ENCODE measurements around the gene CCDC90B. TPM values are rescaled to one million over a fixed set of nuclear protein-coding genes. Genes with fewer than 3 reads are reported as not detected.

CCDC90B gene
- total and polyA plus RNA-seq, 2 of the 8 experiments (the other 6 are each of a cell fraction or from before 2014, with no cell fraction given), result 21.8 to 54.5 TPM

DNA sequence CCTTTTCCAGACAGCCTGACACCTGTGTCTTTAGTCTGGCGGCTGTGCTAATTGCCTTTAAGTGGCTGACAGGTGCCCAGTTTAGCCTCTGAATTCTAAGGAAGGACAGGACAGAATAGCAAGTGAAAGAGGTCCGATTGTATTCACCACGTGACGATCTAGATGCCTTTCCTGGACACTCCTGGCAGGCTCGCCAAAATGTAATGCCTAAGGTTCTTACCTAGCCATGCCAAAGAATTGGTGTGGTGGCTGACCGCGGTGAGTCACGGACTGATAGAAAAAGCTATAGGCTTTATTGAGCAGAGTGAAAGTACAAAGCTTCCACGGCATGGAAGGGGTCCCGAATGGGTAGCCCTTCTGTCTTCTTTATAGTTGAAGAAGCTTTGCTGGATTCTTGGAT is 65.9 kb downstream of the CCDC90B start:
- H4K8ac ChIP-seq (ENCODE audit: extremely low read depth, insufficient read depth, low read length), result no peak overlapping the region
- no peak overlapping the region for H3K4me2 ChIP-seq (ENCODE audit: insufficient read depth in 1 of 2, low read depth in 2 of 2, low read length in 2 of 2)
- no peak overlapping the region for H2BK12ac ChIP-seq (ENCODE audit: low read depth, low read length)
- H4K91ac ChIP-seq (replicated peaks; ENCODE audit: insufficient read length, low read length), result no peak overlapping the region
- no peak overlapping the region for H3K4me3 ChIP-seq (ENCODE audit: extremely low read depth in 1 of 4, insufficient read depth in 2 of 4, low read depth in 3 of 4, low read length in 4 of 4)
- TF ChIP-seq CEBPB (IDR thresholded peaks at IDR 0.05; ENCODE audit: low read depth, low read length), result no peak
- no peak for TF ChIP-seq E2F6 (IDR thresholded peaks at IDR 0.05)
- no peak for TF ChIP-seq POLR2AphosphoS5 (IDR thresholded peaks at IDR 0.05; ENCODE audit: low read depth, low read length)
- no peak for TF ChIP-seq GTF2F1 (IDR thresholded peaks at IDR 0.05; ENCODE audit: borderline replicate concordance, low read depth, low read length)
- no peak for TF ChIP-seq RBBP5 (IDR thresholded peaks at IDR 0.05; ENCODE audit: borderline replicate concordance, low read depth, low read length)
- no peak for TF ChIP-seq CTBP2 (IDR thresholded peaks at IDR 0.05; ENCODE audit: borderline replicate concordance, insufficient read depth, insufficient read length, low read length)
- no peak for TF ChIP-seq JUND (IDR thresholded peaks at IDR 0.05; ENCODE audit: low read length)
- no peak for TF ChIP-seq SIX5 (IDR thresholded peaks at IDR 0.05; ENCODE audit: low read depth, low read length)
- TF ChIP-seq SRF (IDR thresholded peaks at IDR 0.05; ENCODE audit: low read depth, low read length), result no peak
- TF ChIP-seq RXRA (IDR thresholded peaks at IDR 0.05; ENCODE audit: insufficient read depth, low read depth, low read length), result no peak
- no peak for TF ChIP-seq YY1 (IDR thresholded peaks at IDR 0.05; ENCODE audit: low read depth, low read length)
- TF ChIP-seq SAP30 (IDR thresholded peaks at IDR 0.05; ENCODE audit: insufficient read depth, insufficient replicate concordance, low read length), result no peak
- TF ChIP-seq KDM1A (IDR thresholded peaks at IDR 0.05; ENCODE audit: borderline replicate concordance, low read length), result no peak
- H2BK120ac ChIP-seq (replicated peaks; ENCODE audit: low read depth, low read length), result no peak overlapping the region
- no peak overlapping the region for H4K5ac ChIP-seq (ENCODE audit: insufficient read length, low read depth, low read length)
- H3K9me3 ChIP-seq (ENCODE audit: insufficient read depth in 2 of 2, low read depth in 1 of 2, low read length in 1 of 2), result no peaks in the 10 kb centered on the region
- H3K27ac ChIP-seq (ENCODE audit: low read depth, low read length), result no peak overlapping the region
- H3K23ac ChIP-seq (ENCODE audit: insufficient read length), result no peak overlapping the region
- no peak overlapping the region for H3K14ac ChIP-seq (ENCODE audit: insufficient read length)
- H2BK20ac ChIP-seq (ENCODE audit: low read length), result no peak overlapping the region
- H2AFZ ChIP-seq (ENCODE audit: low read length), result no peak overlapping the region
- H2BK5ac ChIP-seq (ENCODE audit: low read depth, low read length), result no peak overlapping the region
- no peaks in the 10 kb centered on the region for H3K4me1 ChIP-seq (replicated peaks in 1 of 4; ENCODE audit: control insufficient read depth in 3 of 4, insufficient read depth in 4 of 4, low read length in 3 of 4)
- no peak overlapping the region for H3K4ac ChIP-seq (replicated peaks; ENCODE audit: insufficient read length, low read depth, low read length)
- H4K20me1 ChIP-seq (replicated peaks in 1 of 2; ENCODE audit: control insufficient read depth in 1 of 2, insufficient read depth in 2 of 2, low read length in 2 of 2), result peaks cover 0 to 2% of the 10 kb centered on the region in 2 experiments
- no peaks in the 10 kb centered on the region for H3K23me2 ChIP-seq (ENCODE audit: low read depth, low read length)
- H2BK15ac ChIP-seq (ENCODE audit: low read length), result no peak overlapping the region
- H3K79me2 ChIP-seq (ENCODE audit: control insufficient read depth in 1 of 2, insufficient read depth in 2 of 2, low read length in 2 of 2), result no peaks in the 10 kb centered on the region
- no peak overlapping the region for H3K18ac ChIP-seq (ENCODE audit: extremely low read depth, low read length)
- H3K79me1 ChIP-seq (ENCODE audit: low read depth, low read length), result no peaks in the 10 kb centered on the region
- FAIRE-seq, result no peak
- CTCF ChIA-PET (ENCODE audit: partially characterized antibody), result interaction anchor here (0.7 to 6.0 kb wide), 9 partner anchors 10 to 616 kb away, joined by 3 to 32 read pairs (median 4); no protein-coding TSS in a partner anchor
- no peak overlapping the region for H3K9ac ChIP-seq (replicated peaks in 1 of 4; ENCODE audit: extremely low read depth in 1 of 4, low read depth in 3 of 4, low read length in 3 of 4)
- H2AK5ac ChIP-seq (ENCODE audit: low read depth, low read length), result no peak overlapping the region
- no peaks in the 10 kb centered on the region for H3K27me3 ChIP-seq (replicated peaks in 1 of 4; ENCODE audit: control insufficient read depth in 3 of 4, extremely low read depth in 1 of 4, insufficient read depth in 3 of 4, low read length in 3 of 4)
- DNase-seq (ENCODE audit: low read depth in 1 of 2, low spot score in 2 of 2), result no peak
- no peaks in the 10 kb centered on the region for H3K36me3 ChIP-seq (ENCODE audit: control insufficient read depth in 2 of 4, insufficient read depth in 4 of 4, low read length in 3 of 4)
- WGBS, 2 experiments (ENCODE audit: extremely low coverage in 1 of 2, insufficient coverage in 1 of 2, insufficient read length in 1 of 2, insufficient replicate concordance in 2 of 2, low coverage in 1 of 2, low lambda C conversion rate in 2 of 2, missing lambda C conversion rate in 1 of 2), result 85% methylated on average over 10 of the region's 10 CpGs; no CpG with 5 or more reads in 1 of the 2 experiments
- POLR2A ChIA-PET (ENCODE audit: partially characterized antibody), result no interaction called here
- no peak overlapping the region for H3K56ac ChIP-seq (replicated peaks; ENCODE audit: insufficient read length, low read depth, low read length)

Data from H1 (cell line).